Erythroblast (primary cell): ENCODE data around the gene NEGR1.

Experiments
- GATA1 ChIP-seq: IDR thresholded peaks from 2 replicates; pipeline ENCODE4 v1.6.1; 2011; ENCODE audit warnings: low read depth, mild to moderate bottlenecking, control low read depth, low read length, moderate library complexity
- POLR2A ChIP-seq: IDR thresholded peaks from 2 replicates; pipeline ENCODE4 v1.6.1; 2011; ENCODE audit warnings: mild to moderate bottlenecking, low read length

DNA sequence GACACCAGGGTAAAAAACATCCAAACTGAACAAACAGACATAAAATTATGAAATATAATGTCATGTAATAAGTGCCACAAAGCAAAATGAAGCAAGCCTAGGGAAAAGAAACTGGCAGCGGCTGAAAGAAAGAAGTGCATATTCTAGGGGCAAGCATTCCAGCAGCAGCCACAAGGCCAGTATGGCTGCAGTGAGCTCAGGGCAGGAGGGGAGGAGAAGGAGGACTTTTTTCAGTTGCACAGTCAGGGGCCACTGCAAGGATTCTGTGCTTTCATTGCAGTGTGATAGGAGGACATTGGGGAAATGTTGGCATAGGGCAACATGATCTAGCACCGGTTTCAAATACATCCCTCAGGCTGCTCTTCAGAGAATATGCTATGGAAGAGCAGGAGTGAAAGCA, 263.8 kb downstream of the NEGR1 start:
- TF ChIP-seq POLR2A, result no peak
- no peak for TF ChIP-seq GATA1
